ENCODE results near the gene MINAR1. TPM values are rescaled to one million over a fixed set of nuclear protein-coding genes. Genes with fewer than 3 reads are reported as not detected.
"Not testable (repeated sequence)": the region's sequence is repeated elsewhere in the genome, so short reads cannot be mapped to it uniquely, and the experiment has no call there.

Gene MINAR1, protein sequence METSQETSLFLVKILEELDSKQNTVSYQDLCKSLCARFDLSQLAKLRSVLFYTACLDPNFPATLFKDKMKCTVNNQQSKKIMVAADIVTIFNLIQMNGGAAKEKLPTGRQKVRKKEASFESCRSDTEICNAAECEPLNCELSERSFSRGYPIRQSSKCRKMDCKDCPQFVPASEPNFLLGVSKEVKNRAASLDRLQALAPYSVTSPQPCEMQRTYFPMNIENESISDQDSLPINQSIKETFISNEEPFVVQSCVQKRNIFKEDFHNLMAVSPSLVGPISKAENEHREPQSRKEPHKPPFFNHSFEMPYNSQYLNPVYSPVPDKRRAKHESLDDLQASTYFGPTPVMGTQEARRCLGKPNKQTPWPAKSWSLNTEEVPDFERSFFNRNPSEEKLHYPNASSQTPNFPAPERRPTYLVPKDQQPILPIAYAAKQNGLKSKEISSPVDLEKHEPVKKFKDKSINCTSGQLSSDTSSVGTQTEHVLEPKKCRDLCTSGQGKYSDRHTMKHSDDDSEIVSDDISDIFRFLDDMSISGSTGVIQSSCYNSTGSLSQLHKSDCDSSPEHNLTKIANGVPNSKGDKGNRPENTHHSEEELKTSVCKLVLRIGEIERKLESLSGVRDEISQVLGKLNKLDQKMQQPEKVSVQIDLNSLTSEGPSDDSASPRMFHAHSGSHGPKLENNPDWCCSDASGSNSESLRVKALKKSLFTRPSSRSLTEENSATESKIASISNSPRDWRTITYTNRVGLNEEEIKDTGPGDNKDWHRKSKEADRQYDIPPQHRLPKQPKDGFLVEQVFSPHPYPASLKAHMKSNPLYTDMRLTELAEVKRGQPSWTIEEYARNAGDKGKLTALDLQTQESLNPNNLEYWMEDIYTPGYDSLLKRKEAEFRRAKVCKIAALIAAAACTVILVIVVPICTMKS
- total RNA-seq = under 1 TPM; 0.12 to 0.34 TPM
- long read RNA-seq = 0 reads

DNA sequence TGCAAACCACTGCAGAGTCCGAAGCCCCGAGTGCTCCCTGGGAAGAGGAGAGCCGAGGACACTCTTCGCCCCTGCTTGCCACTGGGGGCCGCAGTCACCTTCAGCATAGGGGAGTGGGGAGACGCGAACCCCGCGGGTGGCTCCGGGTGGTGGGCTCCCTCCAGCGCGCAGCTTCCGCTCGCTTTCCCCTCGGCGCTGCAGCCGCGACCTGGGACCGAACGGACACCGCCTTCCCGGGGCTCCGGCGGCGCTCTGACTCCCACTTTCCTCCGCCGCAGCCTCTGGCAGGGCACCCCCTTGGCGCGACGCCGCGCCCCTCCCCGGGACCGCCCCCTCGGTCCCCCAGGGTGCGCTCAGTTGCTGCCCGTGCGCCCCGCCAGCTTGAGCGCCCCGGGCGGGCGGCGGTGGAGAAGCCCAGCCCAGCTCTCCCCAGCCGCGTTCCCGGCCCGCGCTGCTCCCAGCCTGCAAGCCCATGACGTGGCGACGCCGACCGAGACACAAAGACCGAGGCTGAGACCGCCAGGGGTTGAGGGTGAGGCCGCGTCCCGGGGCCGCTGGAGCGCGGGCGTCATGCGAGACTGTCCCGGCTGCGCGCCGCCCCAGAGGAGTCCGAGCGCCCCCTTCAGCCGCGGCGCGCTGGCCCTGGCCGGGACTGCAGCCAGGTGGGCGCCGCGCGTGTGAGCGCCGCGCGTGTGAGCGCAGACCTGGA, at the start of gene MINAR1:
Gene MINAR1, plus strand, starts transcription at position 701 of the 709 bp plus-strand sequence. CDS start 23,812 bp downstream, outside the sequence.
- ATAC-seq (peak; percentile 82 to 84), DNase-seq (peak; percentile 36)
- intact Hi-C loops (cut with DNase I) = loop anchor here in 1 of 2 donors (5.0 kb wide), 1 partner anchor 49 kb away; no protein-coding TSS in a partner anchor

DNA sequence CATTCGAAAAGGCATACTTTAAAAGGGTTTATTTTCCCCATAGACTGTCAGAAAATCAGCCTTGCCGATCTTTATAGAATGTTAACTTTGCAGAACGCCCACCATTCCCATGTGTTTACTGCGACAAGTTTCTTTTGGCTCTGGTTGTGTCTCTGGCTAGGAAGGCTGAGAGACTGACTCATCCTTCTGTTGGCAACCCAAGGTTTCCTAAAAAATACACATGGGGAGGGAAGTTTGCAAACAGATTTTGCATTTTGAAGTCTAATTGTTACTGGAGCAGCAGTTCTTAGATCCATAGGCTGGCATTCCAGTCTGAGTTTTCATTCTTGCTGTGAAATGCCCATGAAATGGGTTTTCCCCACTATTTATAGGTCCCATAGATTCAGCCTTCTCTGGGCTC, 37.9 kb upstream of the MINAR1 start:
- ATAC-seq (peak; percentile 53 to 64), DNase-seq (no peak)
- intact Hi-C loops (cut with DNase I) = no loop called here

GRCh38 chr15:79396850-79397249, 35.3 kb upstream of the MINAR1 start:
- no peak for DNase-seq
- no peak for ATAC-seq
- intact Hi-C loops (cut with DNase I) = no loop called here

DNA sequence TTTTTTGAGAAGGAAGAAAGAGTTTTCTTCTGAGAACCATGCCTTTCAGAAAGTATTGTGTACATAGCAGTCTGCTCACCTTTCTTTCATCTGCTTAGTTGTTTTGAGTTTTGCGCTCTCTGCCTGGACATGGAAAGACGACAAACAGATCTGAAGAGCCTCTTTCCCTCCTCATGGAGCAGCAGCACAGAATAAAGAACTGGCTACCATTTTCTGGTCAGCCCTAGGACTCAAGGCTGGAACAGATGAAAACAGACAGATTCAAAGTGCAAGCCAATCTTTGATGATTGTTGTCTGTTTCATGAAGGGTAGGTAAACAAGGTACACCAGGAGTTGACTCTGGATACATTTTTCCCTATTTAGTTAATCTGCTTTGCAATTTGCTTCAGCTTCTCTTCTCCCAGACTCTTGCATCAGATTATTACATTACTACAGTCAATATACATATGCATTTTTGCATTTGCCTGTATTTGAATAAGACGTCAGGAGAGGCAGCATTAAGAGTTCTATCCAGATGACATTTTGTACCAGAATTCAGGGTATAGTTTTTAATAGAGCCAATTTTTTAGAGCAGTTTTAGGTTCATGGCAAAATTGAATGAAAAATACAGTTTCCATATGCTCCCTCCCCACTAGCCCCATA, 34.7 kb upstream of the MINAR1 start:
- intact Hi-C loops (cut with DNase I) = no loop called here
- no peak for ATAC-seq

DNA sequence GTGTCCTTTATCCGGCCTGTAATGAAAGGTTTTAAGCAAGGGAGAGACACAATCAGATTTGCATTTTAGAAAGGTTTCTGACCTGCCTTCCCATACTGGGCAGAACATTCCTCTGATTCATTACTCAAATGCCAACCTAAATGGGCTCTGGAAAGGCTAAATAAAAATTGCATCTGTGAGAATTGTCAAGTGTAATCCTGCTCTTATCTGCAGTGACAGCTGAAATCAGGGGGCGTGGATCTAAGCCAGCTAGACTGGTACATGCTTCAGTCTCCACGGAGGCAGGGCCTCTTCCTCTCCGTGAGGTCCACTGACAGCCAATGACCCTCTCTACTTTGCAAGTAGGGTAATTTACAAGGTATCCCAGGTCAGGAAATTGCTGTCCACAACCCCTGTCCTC, 32.5 kb upstream of the MINAR1 start:
- DNase-seq (no peak), ATAC-seq (no peak)
- intact Hi-C loops (cut with DNase I) = no loop called here

More for the DNA sequence above, 34.7 kb upstream of the MINAR1 start:
- DNase-seq = no peak

- no peak for ATAC-seq
- no peak for DNase-seq
- intact Hi-C loops (cut with DNase I) = no loop called here
These were observed 31.5 kb upstream of the MINAR1 start for GRCh38 chr15:79400650-79401049.

DNA sequence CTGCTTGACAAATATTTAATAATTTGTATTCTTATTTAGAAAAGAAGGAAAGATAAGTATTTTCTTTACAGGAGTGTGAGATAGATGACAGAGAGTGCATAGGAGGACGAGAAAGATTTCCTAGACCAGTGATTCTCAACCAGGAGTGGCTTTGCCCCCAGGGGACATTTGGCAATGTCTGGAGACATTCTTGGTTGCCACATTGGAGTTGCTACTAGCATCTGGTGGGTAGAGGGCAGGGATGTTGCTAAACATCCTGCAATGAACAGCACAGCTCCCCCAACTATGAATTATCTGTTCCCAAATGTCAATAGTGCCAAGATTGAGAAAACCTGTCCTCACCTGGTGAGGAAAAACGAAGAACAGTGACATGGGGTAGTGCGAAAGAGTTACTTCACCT, 30.8 kb upstream of the MINAR1 start:
- intact Hi-C loops (cut with DNase I) = no loop called here
- DNase-seq (no peak), ATAC-seq (no peak)

DNA sequence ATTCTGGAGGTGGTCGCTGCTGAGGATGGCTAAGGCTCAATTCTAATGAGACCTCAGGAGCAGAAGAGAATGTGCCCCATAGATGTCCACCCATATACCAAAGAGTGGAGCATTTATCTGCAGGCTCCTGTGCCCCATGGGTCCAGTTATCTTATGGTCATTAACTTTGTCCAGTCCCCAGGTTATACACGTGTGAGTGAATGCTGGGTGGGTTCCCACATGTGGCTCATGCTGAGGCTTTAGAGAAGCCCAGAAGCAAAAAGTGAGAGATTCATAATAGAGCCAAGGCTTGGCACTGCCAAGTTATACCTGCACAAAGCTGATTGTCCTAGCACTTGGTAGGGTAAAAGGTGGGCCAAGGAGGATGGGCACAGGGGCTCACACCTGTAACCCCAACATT, 30.0 kb upstream of the MINAR1 start:
- ATAC-seq (no peak), DNase-seq (no peak)
- intact Hi-C loops (cut with DNase I) = no loop called here

DNA sequence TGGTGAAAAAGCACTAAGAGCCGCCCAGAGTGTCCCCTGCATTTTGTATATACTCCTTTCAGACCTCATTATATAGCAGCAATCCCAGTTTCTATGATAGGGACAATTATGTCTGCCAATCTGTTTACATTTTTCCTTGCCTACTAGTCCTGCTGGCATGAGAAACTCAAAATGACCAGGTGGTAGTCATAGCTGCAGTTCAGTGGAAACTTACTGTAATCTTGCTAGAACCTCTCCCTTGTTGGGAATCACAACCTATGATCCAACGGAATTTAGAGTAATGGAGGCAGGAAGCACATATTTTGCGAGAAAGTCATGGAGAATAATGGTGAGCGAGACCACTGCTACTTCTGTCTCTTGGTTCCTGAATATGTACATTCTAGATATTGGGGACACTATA, 28.6 kb upstream of the MINAR1 start:
- intact Hi-C loops (cut with DNase I) = no loop called here
- no peak for ATAC-seq
- no peak for DNase-seq

GRCh38 chr15:79406210-79406609, 25.9 kb upstream of the MINAR1 start:
- ATAC-seq (no peak), DNase-seq (no peak)
- intact Hi-C loops (cut with DNase I) = no loop called here

GRCh38 chr15:79408041-79408440, 24.1 kb upstream of the MINAR1 start:
- intact Hi-C loops (cut with DNase I) = no loop called here
- ATAC-seq (no peak), DNase-seq (no peak)

GRCh38 chr15:79410237-79410636, 21.9 kb upstream of the MINAR1 start:
- DNase-seq (no peak), ATAC-seq (no peak)
- intact Hi-C loops (cut with DNase I) = no loop called here

GRCh38 chr15:79412010-79412409, 20.1 kb upstream of the MINAR1 start:
- no peak for DNase-seq
- intact Hi-C loops (cut with DNase I) = no loop called here
- no peak for ATAC-seq

DNA sequence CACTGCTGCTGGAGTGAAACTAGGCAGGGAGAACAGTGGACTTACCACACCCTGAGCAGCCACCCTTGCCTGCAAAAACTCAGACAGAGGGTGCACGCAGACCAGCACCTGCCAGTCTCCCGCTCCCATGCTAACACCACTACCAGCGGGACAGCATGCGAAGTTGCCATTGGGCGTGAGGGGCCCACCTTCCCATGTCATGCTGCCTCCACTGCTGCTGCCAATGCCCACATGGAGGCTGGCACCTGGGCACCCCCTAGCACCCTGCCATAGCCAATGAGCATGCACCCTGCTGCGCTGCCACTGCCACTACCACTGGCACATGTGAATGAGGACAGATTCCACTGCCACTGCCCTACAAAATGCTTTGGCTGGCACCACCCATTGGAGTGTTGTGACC, 19.7 kb upstream of the MINAR1 start:
- DNase-seq = no peak
- intact Hi-C loops (cut with DNase I) = no loop called here
- ATAC-seq = no peak

DNA sequence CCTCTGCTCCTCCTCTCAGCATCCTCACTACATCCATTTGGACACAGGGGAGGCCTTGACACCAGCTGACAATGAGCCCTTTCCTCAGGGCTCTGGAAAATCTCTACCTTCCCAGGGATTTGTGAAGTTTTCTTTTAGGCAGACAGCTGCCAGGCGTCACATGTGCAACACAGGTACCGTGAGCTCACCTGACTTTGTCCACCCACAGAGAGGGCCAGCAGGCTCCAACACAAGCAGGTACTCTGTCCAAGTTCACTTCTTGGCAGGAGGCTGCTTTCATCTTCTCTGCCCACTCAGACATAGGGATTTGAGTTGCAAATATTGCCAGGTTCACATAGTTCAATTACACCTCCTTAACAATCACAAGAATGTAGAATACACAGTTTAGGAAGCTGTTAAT, 15.3 kb upstream of the MINAR1 start:
- DNase-seq = no peak
- intact Hi-C loops (cut with DNase I) = no loop called here
- no peak for ATAC-seq

- intact Hi-C loops (cut with DNase I) = no loop called here
- ATAC-seq (peak; percentile 73 to 76), DNase-seq (no peak)
These were observed 13.3 kb upstream of the MINAR1 start for GRCh38 chr15:79418693-79419279.

GRCh38 chr15:79425591-79426295, 6.4 kb upstream of the MINAR1 start:
- no peak for ATAC-seq
- intact Hi-C loops (cut with DNase I) = no loop called here
- DNase-seq = no peak

GRCh38 chr15:79426899-79427298, 5.2 kb upstream of the MINAR1 start:
- not testable (repeated sequence) for ATAC-seq

More at GRCh38 chr15:79426899-79427298, 5.2 kb upstream of the MINAR1 start:
- DNase-seq; intact Hi-C loops (cut with DNase I): not testable (repeated sequence)

Data from left cardiac atrium (tissue), 4 donors.